ENCODE results near the gene PLEKHA7. TPM values are rescaled to one million over a fixed set of nuclear protein-coding genes. Genes with fewer than 3 reads are reported as not detected.
A peak's percentile ranks its signal among the peaks of the same experiment; 100 is the strongest.
"Not testable (repeated sequence)": the region's sequence is repeated elsewhere in the genome, so short reads cannot be mapped to it uniquely, and the experiment has no call there.

Gene PLEKHA7, protein sequence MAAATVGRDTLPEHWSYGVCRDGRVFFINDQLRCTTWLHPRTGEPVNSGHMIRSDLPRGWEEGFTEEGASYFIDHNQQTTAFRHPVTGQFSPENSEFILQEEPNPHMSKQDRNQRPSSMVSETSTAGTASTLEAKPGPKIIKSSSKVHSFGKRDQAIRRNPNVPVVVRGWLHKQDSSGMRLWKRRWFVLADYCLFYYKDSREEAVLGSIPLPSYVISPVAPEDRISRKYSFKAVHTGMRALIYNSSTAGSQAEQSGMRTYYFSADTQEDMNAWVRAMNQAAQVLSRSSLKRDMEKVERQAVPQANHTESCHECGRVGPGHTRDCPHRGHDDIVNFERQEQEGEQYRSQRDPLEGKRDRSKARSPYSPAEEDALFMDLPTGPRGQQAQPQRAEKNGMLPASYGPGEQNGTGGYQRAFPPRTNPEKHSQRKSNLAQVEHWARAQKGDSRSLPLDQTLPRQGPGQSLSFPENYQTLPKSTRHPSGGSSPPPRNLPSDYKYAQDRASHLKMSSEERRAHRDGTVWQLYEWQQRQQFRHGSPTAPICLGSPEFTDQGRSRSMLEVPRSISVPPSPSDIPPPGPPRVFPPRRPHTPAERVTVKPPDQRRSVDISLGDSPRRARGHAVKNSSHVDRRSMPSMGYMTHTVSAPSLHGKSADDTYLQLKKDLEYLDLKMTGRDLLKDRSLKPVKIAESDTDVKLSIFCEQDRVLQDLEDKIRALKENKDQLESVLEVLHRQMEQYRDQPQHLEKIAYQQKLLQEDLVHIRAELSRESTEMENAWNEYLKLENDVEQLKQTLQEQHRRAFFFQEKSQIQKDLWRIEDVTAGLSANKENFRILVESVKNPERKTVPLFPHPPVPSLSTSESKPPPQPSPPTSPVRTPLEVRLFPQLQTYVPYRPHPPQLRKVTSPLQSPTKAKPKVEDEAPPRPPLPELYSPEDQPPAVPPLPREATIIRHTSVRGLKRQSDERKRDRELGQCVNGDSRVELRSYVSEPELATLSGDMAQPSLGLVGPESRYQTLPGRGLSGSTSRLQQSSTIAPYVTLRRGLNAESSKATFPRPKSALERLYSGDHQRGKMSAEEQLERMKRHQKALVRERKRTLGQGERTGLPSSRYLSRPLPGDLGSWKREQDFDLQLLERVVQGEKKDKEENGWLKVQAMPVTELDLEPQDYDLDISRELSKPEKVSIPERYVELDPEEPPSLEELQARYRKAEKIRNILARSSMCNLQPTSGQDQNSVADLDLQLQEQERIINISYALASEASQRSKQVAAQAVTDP
- total RNA-seq (2014; rRNA removed; shearing (Covaris generic); ENCODE audit: low replicate concordance): 20.2 and 41.0 TPM in 2 replicates

DNA sequence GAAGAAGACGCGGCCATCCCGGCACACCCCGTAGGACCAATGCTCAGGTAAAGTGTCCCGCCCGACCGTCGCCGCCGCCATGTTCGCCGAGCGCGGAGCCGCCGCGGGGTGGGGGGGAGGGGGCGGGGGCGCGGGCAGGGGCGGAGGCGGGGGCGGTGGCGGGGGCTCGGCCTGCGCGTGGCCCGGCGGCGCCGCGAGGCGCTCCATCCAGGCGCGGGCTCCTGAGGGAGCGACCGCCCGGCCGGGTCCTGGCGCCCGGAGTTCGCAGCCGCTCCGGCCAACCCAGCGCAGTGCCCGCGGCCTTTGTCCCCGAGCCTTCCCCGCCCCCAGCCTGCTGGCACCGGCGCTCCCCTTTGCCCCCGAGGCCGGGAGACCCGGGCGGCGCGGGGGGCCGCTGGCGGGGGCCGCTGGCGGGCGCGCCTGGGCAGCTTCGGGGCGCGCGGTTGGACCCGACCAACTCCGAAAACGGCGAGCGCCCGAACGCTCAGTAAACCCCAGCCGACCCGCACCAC is at the start of gene PLEKHA7:
Gene PLEKHA7, minus strand, starts transcription at position 94 of the 512 bp plus-strand sequence. Its CDS starts 13 bp downstream, at position 81.
- in situ Hi-C loops (cut with HindIII; ENCODE audit: low pct_unique_long_range_greater_than_20kb, low sequenced_read_pairs): no loop called here
- DNase-seq (ENCODE audit: low read depth): no peak

GRCh38 chr11:17063171-17064002 is 49.2 kb upstream of the PLEKHA7 start:
- in situ Hi-C loops (cut with HindIII; ENCODE audit: low pct_unique_long_range_greater_than_20kb, low sequenced_read_pairs): no loop called here

GRCh38 chr11:17051146-17051545 is 36.9 kb upstream of the PLEKHA7 start:
- DNase-seq (ENCODE audit: low read depth); in situ Hi-C loops (cut with HindIII; ENCODE audit: low pct_unique_long_range_greater_than_20kb, low sequenced_read_pairs): not testable (repeated sequence)

More at GRCh38 chr11:17063171-17064002, 49.2 kb upstream of the PLEKHA7 start:
- peak; percentile 29 for DNase-seq (ENCODE audit: low read depth)

- in situ Hi-C loops (cut with HindIII; ENCODE audit: low pct_unique_long_range_greater_than_20kb, low sequenced_read_pairs): not testable (repeated sequence)
- DNase-seq (ENCODE audit: low read depth): peak; percentile 56
Measured at GRCh38 chr11:17048491-17048890, 34.3 kb upstream of the PLEKHA7 start.

- in situ Hi-C loops (cut with HindIII; ENCODE audit: low pct_unique_long_range_greater_than_20kb, low sequenced_read_pairs): no loop called here
Measured at GRCh38 chr11:17046690-17047089, 32.5 kb upstream of the PLEKHA7 start.

DNA sequence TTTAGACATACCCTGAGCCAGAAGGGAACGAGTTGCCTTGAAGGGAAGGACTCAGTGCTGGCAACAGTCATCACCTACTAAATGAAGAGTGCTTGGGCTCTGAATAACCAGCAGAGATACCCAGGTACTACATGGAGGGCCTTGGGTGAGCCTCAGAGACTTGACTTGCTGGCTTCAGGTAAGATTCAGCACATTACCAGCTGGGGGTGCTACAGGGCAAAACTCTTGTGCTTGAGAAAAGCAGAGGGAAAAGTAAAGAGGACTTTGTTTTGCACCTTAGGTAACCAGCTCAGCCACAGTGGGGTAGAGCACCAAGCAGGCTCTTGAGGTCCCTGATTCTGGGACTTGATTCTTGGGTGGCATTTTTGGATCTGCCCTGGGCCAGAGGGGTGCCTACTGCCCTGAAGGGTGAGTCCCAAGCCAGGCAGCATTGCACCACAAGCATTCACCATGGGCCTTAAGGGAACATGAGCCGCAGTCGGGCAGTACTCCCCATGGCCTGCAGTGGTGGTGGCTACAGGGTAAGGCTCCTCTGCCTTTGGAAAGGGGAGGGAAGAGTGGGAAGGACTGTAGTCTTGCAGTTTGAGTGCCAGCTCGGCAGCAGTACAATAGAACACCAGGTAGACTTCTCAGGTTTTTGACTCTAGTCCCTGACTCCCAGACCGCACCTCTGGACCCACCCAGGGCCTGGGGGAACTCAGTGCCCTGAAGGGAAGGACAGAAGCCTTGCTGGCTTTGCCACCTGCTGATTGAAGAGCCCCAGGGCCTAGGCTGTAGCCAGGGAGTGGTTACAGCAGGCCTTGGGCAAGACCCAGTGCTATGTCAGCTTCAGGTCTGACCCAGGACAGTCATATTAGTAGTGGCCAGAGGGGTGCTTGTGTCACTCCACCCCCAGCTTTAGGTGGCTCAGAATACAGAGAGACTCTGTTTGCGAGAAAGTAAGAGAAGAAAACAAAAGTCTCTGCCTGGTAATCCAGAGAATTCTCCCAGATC is 22.7 kb upstream of the PLEKHA7 start:
- in situ Hi-C loops (cut with HindIII; ENCODE audit: low pct_unique_long_range_greater_than_20kb, low sequenced_read_pairs): no loop called here
- DNase-seq (ENCODE audit: low read depth): no peak

More at GRCh38 chr11:17046690-17047089, 32.5 kb upstream of the PLEKHA7 start:
- no peak for DNase-seq (ENCODE audit: low read depth)

DNA sequence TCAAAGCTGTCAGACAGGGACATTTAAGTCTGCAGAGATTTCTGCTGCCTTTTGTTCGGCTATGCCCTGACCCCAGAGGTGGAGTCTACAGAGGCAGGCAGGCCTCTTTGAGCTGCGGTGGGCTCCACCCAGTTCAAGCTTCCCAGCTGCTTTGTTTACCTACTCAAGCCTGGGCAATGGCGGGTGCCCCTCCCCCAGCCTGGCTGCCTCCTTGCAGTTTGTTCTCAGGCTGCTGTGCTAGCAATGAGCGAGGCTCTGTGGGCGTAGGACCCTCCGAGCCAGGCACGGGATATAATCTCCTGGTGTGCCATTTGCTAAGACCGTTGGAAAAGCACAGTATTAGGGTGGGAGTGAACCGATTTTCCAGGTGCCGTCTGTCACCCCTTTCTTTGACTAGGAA is 19.8 kb upstream of the PLEKHA7 start:
- DNase-seq (ENCODE audit: low read depth); in situ Hi-C loops (cut with HindIII; ENCODE audit: low pct_unique_long_range_greater_than_20kb, low sequenced_read_pairs): not testable (repeated sequence)

- DNase-seq (ENCODE audit: low read depth): no peak
- in situ Hi-C loops (cut with HindIII; ENCODE audit: low pct_unique_long_range_greater_than_20kb, low sequenced_read_pairs): no loop called here
Measured at GRCh38 chr11:17026487-17027082, 12.4 kb upstream of the PLEKHA7 start.

DNA sequence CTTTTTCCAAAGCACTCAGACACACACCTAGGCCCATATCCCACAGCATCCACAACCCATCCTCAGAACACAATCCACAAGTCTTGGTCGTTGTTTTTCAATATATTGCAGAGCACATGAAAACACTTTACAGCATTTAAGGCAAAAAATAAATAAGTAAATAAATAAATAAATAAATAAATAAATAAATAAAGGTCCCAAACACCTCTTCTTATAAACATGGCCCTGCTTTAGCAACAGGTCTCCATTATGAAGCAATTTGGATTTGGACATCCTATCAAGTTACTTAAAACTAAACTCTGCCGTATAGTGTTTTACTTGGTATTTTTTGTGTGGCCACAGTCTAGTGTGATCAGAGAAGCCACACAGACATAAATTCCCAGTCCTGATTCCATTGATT is 10.7 kb upstream of the PLEKHA7 start:
- DNase-seq (ENCODE audit: low read depth): no peak
- in situ Hi-C loops (cut with HindIII; ENCODE audit: low pct_unique_long_range_greater_than_20kb, low sequenced_read_pairs): no loop called here

DNA sequence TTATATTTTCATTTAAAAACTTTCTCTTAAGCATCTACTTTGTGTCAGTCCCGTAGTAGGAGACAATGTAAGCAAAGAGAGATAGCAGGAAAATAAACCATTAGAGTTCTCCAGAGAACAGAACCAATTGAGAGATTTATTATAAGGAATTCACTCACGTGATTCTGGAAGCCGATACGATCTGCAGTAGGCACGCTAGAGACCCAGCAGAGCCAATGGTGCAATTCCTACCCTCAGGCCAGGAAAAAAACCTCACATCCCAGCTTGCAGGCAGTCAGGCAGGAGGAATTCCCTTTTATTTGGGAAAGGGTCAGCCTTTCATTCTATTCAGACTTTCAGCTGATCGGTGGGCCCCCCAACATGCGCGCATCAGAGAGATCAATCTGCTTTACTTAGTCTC is 7.3 kb upstream of the PLEKHA7 start:
- no peak for DNase-seq (ENCODE audit: low read depth)
- in situ Hi-C loops (cut with HindIII; ENCODE audit: low pct_unique_long_range_greater_than_20kb, low sequenced_read_pairs): no loop called here

DNA sequence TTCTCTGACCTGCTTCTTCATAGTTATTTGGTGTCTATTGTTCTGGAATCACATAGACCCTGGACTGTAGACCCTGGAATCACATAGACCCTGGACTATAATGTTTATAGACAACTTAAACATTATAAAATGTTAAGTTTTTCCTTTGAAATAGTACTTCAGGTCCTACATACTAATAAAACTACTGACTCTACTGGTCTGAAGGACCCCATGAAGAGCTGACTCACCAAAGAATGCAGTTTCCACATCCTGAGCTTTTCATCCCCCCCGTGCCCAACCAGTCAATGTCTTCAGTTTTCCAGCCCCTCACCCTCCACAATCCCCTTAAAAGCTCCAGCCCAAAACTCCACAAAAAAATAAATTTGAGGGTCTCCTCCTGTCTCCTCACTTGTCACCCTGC is 6.6 kb upstream of the PLEKHA7 start:
- DNase-seq (ENCODE audit: low read depth): no peak
- in situ Hi-C loops (cut with HindIII; ENCODE audit: low pct_unique_long_range_greater_than_20kb, low sequenced_read_pairs): no loop called here

- in situ Hi-C loops (cut with HindIII; ENCODE audit: low pct_unique_long_range_greater_than_20kb, low sequenced_read_pairs): no loop called here
- DNase-seq (ENCODE audit: low read depth): no peak
Measured at GRCh38 chr11:17019232-17019631, 5.0 kb upstream of the PLEKHA7 start.

DNA sequence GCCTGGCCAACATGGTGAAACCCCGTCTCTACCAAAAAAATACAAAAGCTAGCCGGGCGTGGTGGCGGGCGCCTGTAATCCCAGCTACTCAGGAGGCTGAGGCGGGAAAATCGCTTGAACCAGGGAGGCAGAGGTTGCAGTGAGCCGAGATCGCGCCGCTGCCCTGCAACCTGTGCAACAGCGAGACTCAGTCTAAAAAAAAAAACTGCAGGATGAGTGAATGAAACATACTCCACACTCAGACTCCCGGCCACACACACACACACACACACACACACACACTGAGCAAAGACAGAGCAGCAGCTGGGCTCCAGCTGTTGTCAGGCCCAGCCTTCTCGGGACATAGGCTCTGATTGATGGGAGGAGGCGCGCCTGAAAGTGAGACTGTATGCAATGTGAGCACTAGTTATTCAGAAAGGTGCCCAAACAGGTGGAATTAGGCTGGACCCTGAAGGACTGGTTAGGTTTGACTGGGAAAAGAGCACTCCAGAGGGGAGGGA is 1.5 kb upstream of the PLEKHA7 start:
- DNase-seq (ENCODE audit: low read depth): no peak
- in situ Hi-C loops (cut with HindIII; ENCODE audit: low pct_unique_long_range_greater_than_20kb, low sequenced_read_pairs): no loop called here

DNA sequence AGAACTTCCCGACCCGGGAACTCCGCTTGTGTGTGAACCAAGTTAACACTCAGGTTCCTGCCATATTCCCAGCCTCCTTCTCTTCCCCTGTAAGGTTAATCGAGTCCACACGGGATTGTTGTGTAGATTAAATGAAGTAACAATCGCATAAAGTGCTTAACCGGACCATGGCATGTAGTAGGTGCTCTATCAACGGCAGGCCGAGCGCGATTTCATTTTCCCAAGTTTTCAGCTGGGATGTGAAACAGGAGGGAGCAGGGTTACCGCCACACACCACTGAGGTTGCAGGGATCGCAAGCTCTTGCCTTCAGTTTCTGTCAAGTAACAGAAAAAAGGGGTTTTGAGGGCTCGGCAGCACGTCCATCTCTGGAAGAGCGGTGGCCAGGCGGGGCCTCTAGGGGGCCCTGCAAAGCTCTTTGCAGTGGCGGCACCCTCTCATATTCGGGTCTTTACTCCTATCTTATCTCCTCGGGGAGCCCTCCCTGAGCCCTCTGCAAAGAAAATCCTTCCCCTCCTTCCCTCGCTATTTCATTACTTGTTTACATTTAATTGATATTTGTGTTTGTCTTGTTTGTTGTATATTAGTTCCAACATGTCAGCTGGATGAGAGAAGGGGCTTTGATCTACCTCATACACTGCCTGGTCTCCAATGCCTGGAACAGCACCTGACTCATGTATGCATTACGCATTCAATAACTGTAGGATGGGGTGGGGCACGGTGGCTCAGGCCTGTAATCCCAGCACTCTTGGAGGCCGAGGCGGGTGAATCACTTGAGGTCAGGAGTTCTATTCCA is 816 bp upstream of the PLEKHA7 start:
- peak; percentile 51 for DNase-seq (ENCODE audit: low read depth)

More for the DNA sequence above, 816 bp upstream of the PLEKHA7 start:
- in situ Hi-C loops (cut with HindIII; ENCODE audit: low pct_unique_long_range_greater_than_20kb, low sequenced_read_pairs): no loop called here
